ENCODE measurements around the gene KRT3.
"Not testable (repeated sequence)": the region's sequence is repeated elsewhere in the genome, so short reads cannot be mapped to it uniquely, and the experiment has no call there.

The KRT3 gene

GRCh38 chr12:52798671-52799504 is 3.0 kb upstream of the KRT3 start:
- no peak for DNase-seq (ENCODE audit: low read depth in 2 of 2, low spot score in 1 of 2)

- no peak for DNase-seq (ENCODE audit: low read depth in 2 of 2, low spot score in 1 of 2)
Measured at GRCh38 chr12:52798003-52798670, 2.2 kb upstream of the KRT3 start.

- no peak for DNase-seq (ENCODE audit: low read depth in 2 of 2, low spot score in 1 of 2)
Measured at GRCh38 chr12:52797529-52797894, 1.6 kb upstream of the KRT3 start.

GRCh38 chr12:52796839-52797528 is 1.1 kb upstream of the KRT3 start:
- no peak for DNase-seq (ENCODE audit: low read depth in 2 of 2, low spot score in 1 of 2)

- DNase-seq (ENCODE audit: low read depth in 2 of 2, low spot score in 1 of 2): no peak
Measured at GRCh38 chr12:52796429-52796794, 495 bp upstream of the KRT3 start.

GRCh38 chr12:52795332-52795674 is 614 bp downstream of the KRT3 start:
- not testable (repeated sequence) for DNase-seq (ENCODE audit: low read depth in 2 of 2, low spot score in 1 of 2)

- no peak for DNase-seq (ENCODE audit: low read depth in 2 of 2, low spot score in 1 of 2)
Measured at GRCh38 chr12:52794479-52795331, 1.2 kb downstream of the KRT3 start.

GRCh38 chr12:52792185-52793029 is 3.5 kb downstream of the KRT3 start:
- no peak for DNase-seq (ENCODE audit: low read depth in 2 of 2, low spot score in 1 of 2)

- DNase-seq (ENCODE audit: low read depth in 2 of 2, low spot score in 1 of 2): no peak
Measured at GRCh38 chr12:52791271-52792184, 4.4 kb downstream of the KRT3 start.

GRCh38 chr12:52790427-52791270 is 5.3 kb downstream of the KRT3 start:
- DNase-seq (ENCODE audit: low read depth in 2 of 2, low spot score in 1 of 2): no peak

GRCh38 chr12:52789637-52790426 is 6.1 kb downstream of the KRT3 start:
- no peak for DNase-seq (ENCODE audit: low read depth in 2 of 2, low spot score in 1 of 2)

GRCh38 chr12:52788876-52789636 is 6.9 kb downstream of the KRT3 start:
- no peak for DNase-seq (ENCODE audit: low read depth in 2 of 2, low spot score in 1 of 2)

- no peak for DNase-seq (ENCODE audit: low read depth in 2 of 2, low spot score in 1 of 2)
Measured at GRCh38 chr12:52788192-52788875, 7.6 kb downstream of the KRT3 start.

- DNase-seq (ENCODE audit: low read depth in 2 of 2, low spot score in 1 of 2): no peak
Measured at GRCh38 chr12:52787324-52788191, 8.4 kb downstream of the KRT3 start.

- DNase-seq (ENCODE audit: low read depth in 2 of 2, low spot score in 1 of 2): no peak
Measured at GRCh38 chr12:52784909-52785308, 11.0 kb downstream of the KRT3 start.
